Measurements from ENCODE around the gene IGF1R.

GRCh38 chr15:98891301-98891700 is 243.0 kb downstream of the IGF1R start:
- TF ChIP-seq POLR2A (IDR thresholded peaks at IDR 0.05; ENCODE audit: low read length) = no peak
- TF ChIP-seq GATA1 (IDR thresholded peaks at IDR 0.05; ENCODE audit: low read depth, low read length) = no peak
